NB4 (cell line): ENCODE results near the gene NINJ1.

Experiments used
- DNase-seq: peaks from one replicate; pipeline ENCODE4 v3.0.0; 2010; ENCODE audit warnings: low read depth
- H3K4me3 ChIP-seq: one replicate; pipeline ENCODE4 v1.5.1; 2011; ENCODE audit warnings: mild to moderate bottlenecking, low read depth, low read length, moderate library complexity
- MYC ChIP-seq: IDR thresholded peaks from 2 replicates; pipeline ENCODE4 v1.6.1; 2011; ENCODE audit warnings: low read depth, low read length
- POLR2A ChIP-seq: IDR thresholded peaks from 2 replicates; pipeline ENCODE4 v1.6.1; 2011; ENCODE audit warnings: mild to moderate bottlenecking; ENCODE audit not compliant: insufficient read length; ENCODE audit errors: extremely low read depth
- TF ChIP-seq, protein P1 (sequence below): IDR thresholded peaks from 2 replicates; pipeline ENCODE4 v1.6.1; 2011; ENCODE audit warnings: low read depth, low read length
- TF ChIP-seq, protein P2 (sequence below): IDR thresholded peaks from one replicate; pipeline ENCODE4 v1.5.1; 2012; ENCODE audit warnings: low read depth, low read length

Gene NINJ1

GRCh38 chr9:93171261-93171990, 37.4 kb upstream of the NINJ1 start:
- no peak for DNase-seq
- no peak overlapping the region for H3K4me3 ChIP-seq
- TF ChIP-seq POLR2A (no peak), MYC (no peak)
- TF ChIP-seq, protein P1, sequence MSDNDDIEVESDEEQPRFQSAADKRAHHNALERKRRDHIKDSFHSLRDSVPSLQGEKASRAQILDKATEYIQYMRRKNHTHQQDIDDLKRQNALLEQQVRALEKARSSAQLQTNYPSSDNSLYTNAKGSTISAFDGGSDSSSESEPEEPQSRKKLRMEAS = no peak
- TF ChIP-seq, protein P2, sequence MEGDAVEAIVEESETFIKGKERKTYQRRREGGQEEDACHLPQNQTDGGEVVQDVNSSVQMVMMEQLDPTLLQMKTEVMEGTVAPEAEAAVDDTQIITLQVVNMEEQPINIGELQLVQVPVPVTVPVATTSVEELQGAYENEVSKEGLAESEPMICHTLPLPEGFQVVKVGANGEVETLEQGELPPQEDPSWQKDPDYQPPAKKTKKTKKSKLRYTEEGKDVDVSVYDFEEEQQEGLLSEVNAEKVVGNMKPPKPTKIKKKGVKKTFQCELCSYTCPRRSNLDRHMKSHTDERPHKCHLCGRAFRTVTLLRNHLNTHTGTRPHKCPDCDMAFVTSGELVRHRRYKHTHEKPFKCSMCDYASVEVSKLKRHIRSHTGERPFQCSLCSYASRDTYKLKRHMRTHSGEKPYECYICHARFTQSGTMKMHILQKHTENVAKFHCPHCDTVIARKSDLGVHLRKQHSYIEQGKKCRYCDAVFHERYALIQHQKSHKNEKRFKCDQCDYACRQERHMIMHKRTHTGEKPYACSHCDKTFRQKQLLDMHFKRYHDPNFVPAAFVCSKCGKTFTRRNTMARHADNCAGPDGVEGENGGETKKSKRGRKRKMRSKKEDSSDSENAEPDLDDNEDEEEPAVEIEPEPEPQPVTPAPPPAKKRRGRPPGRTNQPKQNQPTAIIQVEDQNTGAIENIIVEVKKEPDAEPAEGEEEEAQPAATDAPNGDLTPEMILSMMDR = no peak

DNA sequence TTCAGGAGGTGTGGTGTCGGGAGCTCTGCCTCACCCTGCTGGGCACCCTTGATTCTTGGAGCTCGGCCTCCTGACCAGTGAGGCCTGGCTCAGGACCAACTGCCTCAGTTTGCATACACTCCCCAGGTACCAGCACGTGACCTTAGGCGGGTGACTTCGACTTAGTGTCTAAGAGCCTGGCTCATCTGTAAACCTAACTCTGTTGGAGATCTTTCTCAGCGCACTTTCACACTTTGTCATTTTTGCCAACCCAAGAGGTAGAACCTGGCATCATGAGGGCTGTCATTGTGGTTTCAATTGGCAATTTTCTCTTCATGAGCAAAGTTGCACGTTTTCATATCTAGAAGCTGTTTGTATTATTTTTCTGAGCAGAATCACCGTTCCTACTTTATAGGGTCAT, 36.5 kb upstream of the NINJ1 start:
- H3K4me3 ChIP-seq = no peak overlapping the region
- no peak for DNase-seq
- TF ChIP-seq MYC (no peak), POLR2A (no peak)
- TF ChIP-seq, protein P2 = no peak
- TF ChIP-seq, protein P1 = no peak

GRCh38 chr9:93169444-93169843, 35.4 kb upstream of the NINJ1 start:
- TF ChIP-seq, protein P1 = no peak
- TF ChIP-seq POLR2A (no peak), MYC (no peak)

DNA sequence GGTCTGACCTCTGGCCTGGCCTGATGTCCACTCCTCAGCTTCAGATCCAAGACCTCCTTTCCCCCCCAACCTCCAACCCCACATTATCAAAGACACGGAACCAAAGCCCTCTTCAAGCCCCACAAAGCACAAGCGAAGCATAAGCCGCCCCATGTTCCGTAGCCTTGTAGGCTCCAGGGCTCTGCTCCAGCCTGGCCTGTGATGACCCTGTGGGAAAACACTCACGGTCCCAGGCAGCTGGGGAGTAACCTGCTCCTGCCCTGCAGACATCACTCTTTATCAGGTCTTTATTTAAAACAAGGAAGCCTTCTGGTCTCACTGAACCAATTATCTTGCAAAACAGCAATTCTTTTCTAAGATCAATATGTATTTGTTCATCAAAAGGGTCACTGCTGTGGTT, 34.5 kb upstream of the NINJ1 start:
- H3K4me3 ChIP-seq = no peak overlapping the region
- TF ChIP-seq POLR2A (no peak), MYC (no peak)
- TF ChIP-seq, protein P2 = no peak
- TF ChIP-seq, protein P1 = no peak
- no peak for DNase-seq

More at GRCh38 chr9:93169444-93169843, 35.4 kb upstream of the NINJ1 start:
- no peak overlapping the region for H3K4me3 ChIP-seq
- DNase-seq = no peak

DNA sequence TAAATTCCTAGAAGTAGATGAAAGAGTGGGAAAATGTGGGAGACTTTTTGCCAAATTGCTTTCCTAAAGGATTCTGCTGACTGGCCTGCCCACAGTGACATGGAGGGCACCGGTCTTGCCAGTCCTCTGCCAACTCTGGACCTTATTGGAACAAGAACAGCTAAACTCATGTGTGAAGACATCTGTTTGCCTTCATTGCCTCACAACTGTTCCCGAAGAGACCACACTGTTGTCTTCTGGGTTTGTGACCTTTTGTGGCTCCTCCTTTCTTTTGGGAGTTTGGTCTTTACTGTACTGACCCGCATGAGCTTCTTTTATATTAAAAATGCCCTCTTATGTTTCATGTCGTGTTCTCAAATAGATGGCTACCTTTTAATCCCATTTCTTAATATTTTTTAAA, 33.8 kb upstream of the NINJ1 start:
- H3K4me3 ChIP-seq = no peak overlapping the region
- DNase-seq = no peak
- TF ChIP-seq MYC (no peak), POLR2A (no peak)
- TF ChIP-seq, protein P2 = no peak
- TF ChIP-seq, protein P1 = no peak

GRCh38 chr9:93167185-93167584, 33.1 kb upstream of the NINJ1 start:
- DNase-seq = no peak

More at GRCh38 chr9:93167185-93167584, 33.1 kb upstream of the NINJ1 start:
- no peak overlapping the region for H3K4me3 ChIP-seq
- no peak for TF ChIP-seq POLR2A
- TF ChIP-seq MYC = no peak
- TF ChIP-seq, protein P1 = no peak
- TF ChIP-seq, protein P2 = no peak
